ENCODE data around the gene WHRN.

WHRN gene
- 1.6 to 15.8 (median 1.9) reads per million in 3 experiments for total RNA-seq

- DNase-seq: peak; percentile 93
Observed at GRCh38 chr9:114505187-114506081, at the start of gene WHRN. TSS of gene WHRN (minus strand) at chr9:114505473. CDS start at chr9:114504801, 672 bp downstream.

DNA sequence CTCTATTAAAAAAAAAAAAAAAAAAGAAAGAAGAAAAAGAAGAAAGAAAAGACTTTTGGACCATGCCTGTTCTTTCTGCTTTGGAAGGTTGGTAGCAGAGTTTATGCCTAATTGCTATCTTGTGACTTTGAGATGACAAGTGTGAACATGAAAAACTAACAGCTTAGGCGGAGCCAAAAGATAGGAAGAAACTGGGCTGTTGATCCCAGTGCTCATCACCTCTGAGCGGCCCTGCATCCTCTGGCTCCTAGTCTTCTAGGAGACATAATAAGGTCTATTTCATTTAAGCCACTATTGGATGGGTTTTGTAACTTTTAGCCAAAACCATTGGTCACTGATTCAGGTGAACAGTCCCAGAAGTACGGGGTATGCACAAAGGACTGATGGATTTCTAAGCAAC, 47.9 kb upstream of the WHRN start:
- DNase-seq: no peak

GRCh38 chr9:114552706-114553105, 47.4 kb upstream of the WHRN start:
- no peak for DNase-seq

DNA sequence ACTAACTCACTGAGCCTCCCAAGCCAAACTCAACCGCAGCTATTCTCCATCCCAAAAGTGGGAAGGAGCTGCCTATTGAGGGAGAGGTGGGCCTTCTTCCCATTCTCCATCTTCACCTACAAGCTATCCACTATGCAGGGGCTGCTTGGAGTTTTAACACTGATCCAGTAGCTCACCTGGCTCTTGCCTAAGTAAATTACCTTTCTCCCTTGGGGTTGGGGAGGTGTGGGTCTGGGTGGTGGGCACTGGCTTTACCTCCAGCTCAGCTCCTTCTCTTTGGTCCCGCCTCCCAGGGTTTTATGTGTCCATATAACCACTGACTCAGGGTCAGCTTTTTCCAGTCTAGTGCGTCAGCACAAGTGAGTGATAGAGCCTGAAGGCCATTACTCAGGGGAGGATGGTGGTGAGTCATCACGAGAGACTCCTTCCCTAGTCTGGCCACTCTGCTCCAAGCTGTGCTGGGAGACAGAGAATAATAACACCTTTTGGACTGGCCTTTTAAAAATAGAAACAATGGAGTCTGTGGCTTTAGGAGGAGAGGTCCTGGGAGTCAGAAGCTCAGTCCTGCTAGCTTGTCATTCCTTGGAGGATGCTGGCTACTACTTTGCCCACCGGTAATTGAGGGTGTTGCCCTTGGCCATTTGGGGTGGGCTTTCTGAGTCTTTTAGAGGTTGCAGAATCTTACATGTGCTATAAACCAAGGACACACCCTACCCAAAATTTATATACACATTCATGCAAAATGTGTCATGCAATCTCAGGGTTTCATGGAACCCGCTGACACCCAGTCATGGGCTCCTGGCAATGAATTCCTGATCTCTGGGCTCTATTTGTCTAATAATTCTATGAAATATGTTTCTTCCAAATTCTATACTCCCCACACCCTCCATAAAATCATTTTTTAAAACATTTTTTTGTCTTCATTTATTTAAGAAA, 46.7 kb upstream of the WHRN start:
- DNase-seq: no peak

DNA sequence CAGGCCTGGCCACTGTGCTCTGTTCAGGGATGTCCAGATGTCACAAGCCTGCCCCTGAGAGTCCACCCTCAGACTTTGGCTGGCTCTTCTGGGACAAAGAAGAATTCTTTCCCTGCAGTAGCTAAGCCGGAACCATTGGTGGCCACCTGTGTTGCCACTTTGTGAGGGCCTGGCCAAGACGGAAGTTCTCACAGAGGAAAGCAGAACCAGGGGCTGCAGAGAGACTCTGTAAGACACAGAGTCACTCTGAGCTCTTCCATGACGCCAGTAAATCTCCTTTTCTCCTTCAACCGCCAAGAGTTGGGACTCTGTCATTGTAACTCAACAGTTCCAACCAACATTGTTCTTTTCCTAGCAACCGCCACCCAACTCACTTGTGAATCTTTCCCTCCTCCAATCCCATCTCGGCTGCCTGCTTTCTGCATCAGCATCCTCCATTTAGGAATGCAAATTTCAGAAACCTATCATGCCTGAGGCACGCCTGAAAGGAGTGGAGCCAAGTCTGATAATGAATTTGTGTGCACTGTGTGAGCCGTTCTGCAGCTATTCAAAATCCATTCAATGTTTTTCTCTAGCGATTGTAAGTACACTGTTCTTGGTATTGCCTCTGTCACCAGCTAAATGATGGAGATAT, 44.5 kb upstream of the WHRN start:
- no peak for DNase-seq

GRCh38 chr9:114546851-114547250, 41.6 kb upstream of the WHRN start:
- no peak for DNase-seq

DNA sequence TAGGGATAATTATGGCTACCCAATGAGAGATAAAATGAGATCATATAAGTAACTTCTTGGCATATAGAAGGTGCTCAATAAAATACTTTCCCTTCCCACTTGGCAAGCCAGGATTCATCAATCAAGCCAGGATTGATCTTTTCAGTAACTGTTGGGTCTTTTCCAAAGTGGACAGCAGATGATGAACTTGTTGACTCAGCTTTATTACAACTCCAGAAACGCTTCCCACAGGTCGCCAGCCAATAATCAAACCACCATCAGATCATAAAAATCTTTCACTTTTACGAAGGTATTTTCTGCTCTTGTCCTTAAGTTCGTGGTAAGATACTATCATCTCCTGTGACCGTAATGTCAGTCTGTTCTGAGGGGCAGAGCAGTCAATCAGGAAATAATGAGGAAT, 39.8 kb upstream of the WHRN start:
- DNase-seq: no peak

DNA sequence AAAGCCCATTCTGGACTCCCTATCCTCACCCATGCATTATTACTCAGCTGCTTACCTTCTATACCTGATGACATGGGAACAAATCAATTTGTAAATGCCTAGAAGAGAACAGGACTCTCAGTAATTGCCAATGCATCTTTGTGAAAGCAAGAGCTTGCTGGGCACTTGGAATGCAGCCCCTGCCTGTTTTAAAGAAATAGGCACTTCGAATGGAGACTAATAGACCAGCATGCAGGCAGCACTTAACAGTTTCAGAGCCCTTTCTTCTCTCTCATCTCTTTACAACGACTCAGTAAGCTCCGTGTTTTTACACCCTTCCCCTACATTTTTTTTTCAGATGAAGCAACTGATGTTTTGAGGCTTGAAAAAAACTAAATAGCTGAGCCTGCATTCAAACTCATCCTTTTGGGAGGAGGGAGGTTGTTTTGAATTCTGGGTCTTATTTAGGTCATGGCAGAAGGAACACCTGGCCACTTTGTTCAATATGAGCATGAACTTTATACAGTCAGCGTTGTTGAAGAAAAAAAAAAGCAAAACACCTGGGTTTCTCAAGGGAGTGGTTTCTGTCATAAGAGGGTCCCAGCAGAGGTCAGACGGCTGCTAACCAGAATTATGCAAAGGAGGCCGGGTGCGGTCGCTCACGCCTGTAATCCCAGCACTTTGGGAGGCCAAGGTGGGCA, 34.6 kb upstream of the WHRN start:
- DNase-seq: no peak

- peak; percentile 12 for DNase-seq
Observed at GRCh38 chr9:114538241-114538640, 33.0 kb upstream of the WHRN start.

GRCh38 chr9:114532561-114533237, 27.4 kb upstream of the WHRN start:
- no peak for DNase-seq

DNA sequence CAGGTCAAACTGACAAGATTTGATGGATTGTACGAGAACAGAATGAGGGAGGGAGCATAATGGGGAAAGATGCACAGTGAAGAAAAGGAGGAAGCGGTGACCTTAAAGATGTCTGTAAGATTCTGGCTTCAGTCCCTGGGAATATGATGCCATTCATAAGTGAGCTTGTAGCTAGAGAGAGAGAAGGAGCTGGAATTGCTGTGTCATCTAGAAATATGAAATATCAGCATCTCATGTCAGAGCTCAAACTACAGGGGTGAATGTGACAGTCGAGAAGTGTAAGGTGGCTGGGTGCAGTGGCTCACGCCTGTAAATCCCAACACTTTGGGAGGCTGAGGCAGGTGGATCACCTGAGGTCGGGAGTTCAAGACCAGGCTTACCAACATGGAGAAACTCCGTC, 24.0 kb upstream of the WHRN start:
- DNase-seq: no peak

- no peak for DNase-seq
Observed at GRCh38 chr9:114526807-114527206, 21.5 kb upstream of the WHRN start.

- DNase-seq: no peak
Observed at GRCh38 chr9:114525513-114525912, 20.2 kb upstream of the WHRN start.

DNA sequence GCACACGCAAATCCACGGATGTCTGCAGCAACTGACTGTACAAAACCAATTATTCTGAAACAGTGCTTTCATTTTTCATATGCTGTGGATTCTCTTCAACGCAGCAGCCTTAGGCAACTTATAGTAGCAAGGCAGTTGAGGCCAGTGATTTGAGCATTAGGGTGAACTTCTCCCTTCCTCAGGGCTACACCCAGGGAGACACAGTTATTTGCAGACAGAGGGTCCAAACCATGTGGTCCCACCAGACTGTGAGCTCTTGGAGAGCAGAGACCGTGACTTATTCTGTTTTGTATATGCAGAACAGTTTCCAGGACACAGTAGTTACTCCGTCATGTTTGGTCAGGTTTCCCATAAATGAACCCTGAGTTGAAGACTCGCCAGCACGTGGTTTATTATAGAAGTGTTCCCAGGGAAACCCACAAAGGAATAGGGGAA, 19.0 kb upstream of the WHRN start:
- no peak for DNase-seq

- no peak for DNase-seq
Observed at GRCh38 chr9:114522847-114523246, 17.6 kb upstream of the WHRN start.

DNA sequence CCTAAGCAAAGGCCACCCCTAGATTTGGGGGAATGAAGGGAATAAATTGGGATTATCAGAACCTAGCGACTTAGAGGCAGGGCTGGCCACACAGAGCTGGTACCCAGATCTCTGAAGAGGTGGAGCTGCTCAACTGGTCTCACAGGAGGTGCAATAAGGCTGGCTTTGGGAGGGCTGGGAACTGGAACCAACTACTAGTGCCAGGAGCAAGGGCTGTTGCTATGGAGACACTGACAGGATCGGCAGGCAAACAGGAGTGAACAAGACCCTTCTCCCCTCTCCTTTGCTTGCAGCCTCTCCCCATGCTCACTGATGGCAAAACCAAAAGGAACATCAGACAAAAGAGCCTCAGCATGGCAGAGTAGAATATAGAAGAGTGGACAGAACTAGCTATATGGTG, 17.0 kb upstream of the WHRN start:
- DNase-seq: no peak

DNA sequence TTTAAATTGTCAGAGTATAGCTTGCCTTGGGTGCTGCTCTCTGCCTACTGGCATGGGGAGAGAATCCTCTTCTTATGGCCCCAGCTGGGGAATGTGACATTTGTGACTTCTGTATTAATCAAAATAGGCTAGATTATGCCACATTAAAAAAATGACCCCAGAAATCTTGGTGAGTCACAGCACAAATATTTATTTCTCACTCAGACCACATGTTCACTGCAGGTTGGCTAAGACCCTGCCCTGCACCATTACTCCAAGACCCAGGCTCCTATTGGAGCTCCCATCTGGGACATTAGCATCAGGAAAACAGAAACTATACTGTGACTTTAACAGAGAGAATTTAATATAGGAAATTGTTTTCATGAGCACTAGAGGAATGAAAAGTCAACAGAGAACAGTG, 16.6 kb upstream of the WHRN start:
- no peak for DNase-seq

- DNase-seq: no peak
Observed at GRCh38 chr9:114518599-114519022, 13.3 kb upstream of the WHRN start.

- DNase-seq: no peak
Observed at GRCh38 chr9:114518120-114518519, 12.8 kb upstream of the WHRN start.

GRCh38 chr9:114516913-114517312, 11.6 kb upstream of the WHRN start:
- DNase-seq: no peak

DNA sequence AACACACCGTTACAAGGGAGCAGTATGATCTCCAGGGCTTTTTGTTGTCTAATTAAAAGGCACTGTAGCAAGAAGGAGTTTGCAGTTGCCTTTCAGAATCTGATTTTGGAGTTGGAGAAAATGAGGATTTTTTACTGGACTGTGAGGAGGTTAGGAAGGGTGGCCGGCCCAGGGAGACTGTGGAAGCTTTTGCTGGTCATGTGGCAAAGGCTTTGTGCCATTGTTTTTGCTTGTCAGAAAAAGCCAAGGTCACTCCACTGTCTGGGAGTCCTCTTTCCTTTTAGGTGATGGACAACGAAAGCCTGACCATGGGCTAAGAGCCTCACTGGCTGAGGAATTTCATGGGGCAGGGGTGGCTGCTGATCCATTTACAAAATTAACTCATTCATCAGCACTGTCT, 10.3 kb upstream of the WHRN start:
- DNase-seq: no peak

- DNase-seq: no peak
Observed at GRCh38 chr9:114513959-114514267, 8.6 kb upstream of the WHRN start.

All from central memory CD4-positive, alpha-beta T cell (primary cell).